CD4-positive, alpha-beta memory T cell (primary cell): ENCODE results near the gene PDE1A. TPM values are rescaled to one million over a fixed set of nuclear protein-coding genes. Genes with fewer than 3 reads are reported as not detected.
"Not testable (repeated sequence)": the region's sequence is repeated elsewhere in the genome, so short reads cannot be mapped to it uniquely, and the experiment has no call there.

Experiments used
- CTCF ChIA-PET: fragments of 350-600 bp; sonication (Branson Sonifier 250); formaldehyde crosslinking; loops from one replicate; lab custom pipeline; 2021; ENCODE audit warnings: inconsistent platforms; ENCODE audit not compliant: partially characterized antibody; lab: Charles Lee
- POLR2A ChIA-PET: fragments of 350-600 bp; sonication (Branson Sonifier 250); formaldehyde crosslinking; loops from one replicate; lab custom pipeline; 2021; ENCODE audit not compliant: partially characterized antibody; lab: Charles Lee
- DNase-seq, 5 donors: peaks; one replicate each; pipeline versions ENCODE4 v3.0.0 to v3.0.0-alpha.2; 2020 to 2022; ENCODE audit warnings: mixed read lengths in 1 of 5
- H3K27ac ChIP-seq: one replicate; pipeline ENCODE4 v1.7.0; 2013; ENCODE audit warnings: low read depth, low read length
- H3K27me3 ChIP-seq: 2 replicates; pipeline ENCODE4 v1.7.0; 2013; ENCODE audit warnings: mild to moderate bottlenecking, low read length, moderate library complexity; ENCODE audit not compliant: insufficient read depth
- H3K36me3 ChIP-seq: 2 replicates; pipeline ENCODE4 v1.7.0; 2013; ENCODE audit warnings: mild to moderate bottlenecking, low read length, moderate library complexity; ENCODE audit not compliant: insufficient read depth
- H3K4me1 ChIP-seq: 2 replicates; pipeline ENCODE4 v1.7.0; 2013; ENCODE audit warnings: mild to moderate bottlenecking, low read length, moderate library complexity; ENCODE audit not compliant: insufficient read depth
- H3K4me3 ChIP-seq, 2 donors: one replicate each; pipeline ENCODE4 v1.7.0; 2013; ENCODE audit warnings: low read length in 2 of 2, mild to moderate bottlenecking in 1 of 2
- H3K9me3 ChIP-seq, 2 donors: one replicate each; pipeline ENCODE4 v1.7.0; 2013; ENCODE audit warnings: low read length in 2 of 2, control low read depth in 1 of 2; ENCODE audit not compliant: control insufficient read depth in 1 of 2
- H3K27ac Mint-ChIP-seq, 7 donors: one replicate each; pipeline ENCODE4 v1.8.0; 2020 to 2021; ENCODE audit warnings: mixed read lengths in 7 of 7, mild to moderate bottlenecking in 6 of 7, inconsistent platforms in 3 of 7, moderate library complexity in 3 of 7
- H3K27me3 Mint-ChIP-seq, 2 donors: one replicate each; pipeline ENCODE4 v1.8.0; 2020 to 2021; ENCODE audit warnings: mixed read lengths in 2 of 2
- H3K36me3 Mint-ChIP-seq, 2 donors: one replicate each; pipeline ENCODE4 v1.8.0; 2020 to 2021; ENCODE audit warnings: mixed read lengths in 2 of 2, inconsistent platforms in 1 of 2, mild to moderate bottlenecking in 1 of 2
- H3K4me1 Mint-ChIP-seq, 4 donors: one replicate each; pipeline ENCODE4 v1.8.0; 2020 to 2021; ENCODE audit warnings: mixed read lengths in 4 of 4, mild to moderate bottlenecking in 1 of 4
- H3K4me3 Mint-ChIP-seq, 8 donors: one replicate each; pipeline ENCODE4 v1.8.0; 2020 to 2021; ENCODE audit warnings: mixed read lengths in 8 of 8, mild to moderate bottlenecking in 7 of 8, moderate library complexity in 6 of 8, inconsistent platforms in 3 of 8
- H3K9me3 Mint-ChIP-seq, 8 donors: one replicate each; pipeline ENCODE4 v1.8.0; 2020 to 2021; ENCODE audit warnings: mixed read lengths in 8 of 8, mild to moderate bottlenecking in 5 of 8, inconsistent platforms in 3 of 8, moderate library complexity in 1 of 8
- intact Hi-C: fragments of 100-400 bp; cut with micrococcal nuclease; formaldehyde crosslinking; loops from one replicate; pipeline ENCODE4 v1.15.1; 2023
- polyA plus RNA-seq, 2 donors: library from polyadenylated mRNA; unstranded; fragments of 300-500 nt; fragmentation: Illumina TruSeq; gene quantifications; one replicate each; pipeline ENCODE4 v1.2.3, GENCODE V29; 2021
- total RNA-seq, 2 experiments: library from RNA; stranded (reverse); gene quantifications; one replicate each; pipeline ENCODE4 v1.2.3, GENCODE V29; 2021

The PDE1A gene
- total and polyA plus RNA-seq, 4 experiments from 2014 or later: not detected

- POLR2A ChIA-PET, H3K27ac ChIP-seq, H3K4me3 Mint-ChIP-seq, H3K4me3 ChIP-seq, H3K4me1 Mint-ChIP-seq, H3K36me3 ChIP-seq, intact Hi-C loops, H3K36me3 Mint-ChIP-seq, CTCF ChIA-PET, H3K9me3 ChIP-seq, DNase-seq, H3K27ac Mint-ChIP-seq, H3K27me3 ChIP-seq, H3K27me3 Mint-ChIP-seq, H3K4me1 ChIP-seq: not testable (repeated sequence)
- H3K9me3 Mint-ChIP-seq: peaks cover 0 to 33% (median 19%) of the 10 kb centered on the region in 8 donors
Measured at GRCh38 chr2:182276662-182277061, 150.2 kb downstream of the PDE1A start.

GRCh38 chr2:182267971-182268370 is 158.9 kb downstream of the PDE1A start:
- H3K4me3 ChIP-seq: no peak overlapping the region
- H3K9me3 ChIP-seq: no peaks in the 10 kb centered on the region
- H3K27ac Mint-ChIP-seq: no peak overlapping the region
- DNase-seq: no peak
- H3K4me1 Mint-ChIP-seq: no peaks in the 10 kb centered on the region
- H3K27me3 ChIP-seq: no peaks in the 10 kb centered on the region
- H3K27ac ChIP-seq: no peak overlapping the region
- ChIA-PET POLR2A (no interaction called here), CTCF (no interaction called here)
- intact Hi-C loops: no loop called here
- peaks cover 0 to 4% (median 0%) of the 10 kb centered on the region in 8 donors for H3K9me3 Mint-ChIP-seq
- no peaks in the 10 kb centered on the region for H3K27me3 Mint-ChIP-seq
- H3K36me3 Mint-ChIP-seq: no peaks in the 10 kb centered on the region
- H3K4me3 Mint-ChIP-seq: no peak overlapping the region
- no peaks in the 10 kb centered on the region for H3K4me1 ChIP-seq
- H3K36me3 ChIP-seq: no peaks in the 10 kb centered on the region

- Mint-ChIP-seq H3K9me3 (peaks cover 0 to 4% (median 0%) of the 10 kb centered on the region in 8 donors), H3K36me3 (no peaks in the 10 kb centered on the region), H3K27ac (no peak overlapping the region), H3K27me3 (no peaks in the 10 kb centered on the region), H3K4me3 (no peak overlapping the region), H3K4me1 (no peaks in the 10 kb centered on the region)
- Histone ChIP-seq H3K4me3 (no peak overlapping the region), H3K9me3 (no peaks in the 10 kb centered on the region), H3K27me3 (no peaks in the 10 kb centered on the region), H3K4me1 (no peaks in the 10 kb centered on the region), H3K27ac (no peak overlapping the region), H3K36me3 (no peaks in the 10 kb centered on the region)
- intact Hi-C loops: no loop called here
- CTCF ChIA-PET: no interaction called here
- POLR2A ChIA-PET: no interaction called here
- no peak for DNase-seq
Measured at GRCh38 chr2:182266909-182267308, 159.9 kb downstream of the PDE1A start.

GRCh38 chr2:182265718-182266117 is 161.1 kb downstream of the PDE1A start:
- Histone ChIP-seq H3K4me1 (no peaks in the 10 kb centered on the region), H3K36me3 (no peaks in the 10 kb centered on the region), H3K27me3 (no peaks in the 10 kb centered on the region), H3K27ac (no peak overlapping the region), H3K9me3 (no peaks in the 10 kb centered on the region), H3K4me3 (no peak overlapping the region)
- H3K4me3 Mint-ChIP-seq: no peak overlapping the region
- ChIA-PET CTCF (no interaction called here), POLR2A (no interaction called here)
- no peak for DNase-seq
- H3K27me3 Mint-ChIP-seq: no peaks in the 10 kb centered on the region
- peaks cover 0 to 4% (median 0%) of the 10 kb centered on the region in 8 donors for H3K9me3 Mint-ChIP-seq
- no peaks in the 10 kb centered on the region for H3K36me3 Mint-ChIP-seq
- no peaks in the 10 kb centered on the region for H3K4me1 Mint-ChIP-seq
- H3K27ac Mint-ChIP-seq: no peak overlapping the region
- intact Hi-C loops: no loop called here

GRCh38 chr2:182261860-182262387 is 164.9 kb downstream of the PDE1A start:
- no peak overlapping the region for H3K4me3 Mint-ChIP-seq
- DNase-seq: no peak
- H3K36me3 ChIP-seq: no peaks in the 10 kb centered on the region
- POLR2A ChIA-PET: no interaction called here
- peaks cover 0 to 3% (median 0%) of the 10 kb centered on the region in 8 donors for H3K9me3 Mint-ChIP-seq
- no peaks in the 10 kb centered on the region for H3K4me1 Mint-ChIP-seq
- intact Hi-C loops: no loop called here
- H3K27ac ChIP-seq: no peak overlapping the region
- no peaks in the 10 kb centered on the region for H3K36me3 Mint-ChIP-seq
- CTCF ChIA-PET: no interaction called here
- no peaks in the 10 kb centered on the region for H3K9me3 ChIP-seq
- no peaks in the 10 kb centered on the region for H3K4me1 ChIP-seq
- H3K4me3 ChIP-seq: no peak overlapping the region
- H3K27ac Mint-ChIP-seq: no peak overlapping the region
- no peaks in the 10 kb centered on the region for H3K27me3 Mint-ChIP-seq
- no peaks in the 10 kb centered on the region for H3K27me3 ChIP-seq

GRCh38 chr2:182259629-182260150 is 167.1 kb downstream of the PDE1A start:
- intact Hi-C loops: no loop called here
- no peak overlapping the region for H3K4me3 ChIP-seq
- Mint-ChIP-seq H3K36me3 (no peaks in the 10 kb centered on the region), H3K9me3 (peaks cover 0 to 3% (median 0%) of the 10 kb centered on the region in 8 donors), H3K4me1 (no peaks in the 10 kb centered on the region), H3K4me3 (no peak overlapping the region), H3K27me3 (no peaks in the 10 kb centered on the region), H3K27ac (no peak overlapping the region)
- H3K27me3 ChIP-seq: no peaks in the 10 kb centered on the region
- POLR2A ChIA-PET: no interaction called here
- H3K4me1 ChIP-seq: no peaks in the 10 kb centered on the region
- H3K36me3 ChIP-seq: no peaks in the 10 kb centered on the region
- CTCF ChIA-PET: no interaction called here
- no peak for DNase-seq
- H3K9me3 ChIP-seq: no peaks in the 10 kb centered on the region
- H3K27ac ChIP-seq: no peak overlapping the region

- Histone ChIP-seq H3K27ac (no peak overlapping the region), H3K9me3 (no peaks in the 10 kb centered on the region), H3K4me1 (no peaks in the 10 kb centered on the region), H3K4me3 (no peak overlapping the region), H3K27me3 (no peaks in the 10 kb centered on the region), H3K36me3 (no peaks in the 10 kb centered on the region)
- Mint-ChIP-seq H3K27me3 (peaks cover 0 to 5% of the 10 kb centered on the region in 2 donors), H3K27ac (no peak overlapping the region), H3K4me3 (no peak overlapping the region), H3K4me1 (no peaks in the 10 kb centered on the region), H3K36me3 (no peaks in the 10 kb centered on the region), H3K9me3 (peaks cover 0 to 5% (median 0%) of the 10 kb centered on the region in 8 donors)
- intact Hi-C loops: no loop called here
- CTCF ChIA-PET: no interaction called here
- POLR2A ChIA-PET: no interaction called here
- DNase-seq: no peak
Measured at GRCh38 chr2:182252534-182252933, 174.3 kb downstream of the PDE1A start.
